ENCODE measurements around the gene SMCP. TPM values are rescaled to one million over a fixed set of nuclear protein-coding genes. Genes with fewer than 3 reads are reported as not detected.

SMCP gene
- total and polyA plus RNA-seq, 2 experiments from 2014 or later: not detected

DNA sequence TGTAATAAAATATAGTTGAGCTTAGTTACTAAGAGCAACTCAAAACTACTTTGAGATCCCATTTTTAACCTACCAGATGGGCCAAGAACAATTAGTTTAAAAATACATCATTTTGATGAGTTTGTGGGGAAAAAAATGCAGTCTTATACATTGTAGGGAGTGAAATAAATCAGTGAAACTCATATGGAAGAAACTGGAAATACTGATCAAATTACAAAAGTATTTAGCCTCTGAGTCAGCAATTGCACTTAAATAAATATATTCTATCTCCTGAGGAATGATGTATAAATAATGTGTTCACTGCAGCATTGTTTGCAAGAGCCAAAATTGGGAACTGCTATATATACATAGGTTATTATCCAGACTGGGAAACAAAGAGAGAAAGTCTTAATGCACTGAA is 4.6 kb upstream of the SMCP start:
- Mint-ChIP-seq H3K9me3 (no peaks in the 10 kb centered on the region; the same call in 2 of the 3 replicates), H3K4me3 (no peak overlapping the region)
- no peak for ATAC-seq

More for the DNA sequence above, 4.6 kb upstream of the SMCP start:
- DNase-seq (ENCODE audit: low spot score): no peak
- H3K27ac Mint-ChIP-seq: 0 out of 2 replicates have a peak overlapping the region, but pooled peaks have one; percentile 16
- H2AFZ ChIP-seq: no peak overlapping the region
- H3K4me1 ChIP-seq (ENCODE audit: insufficient read depth): no peaks in the 10 kb centered on the region
- H3K9me2 ChIP-seq (ENCODE audit: insufficient read depth): 0 out of 2 replicates have a peak, but pooled peaks cover 3% of the 10 kb centered on the region
- no peak overlapping the region for H3K4me2 ChIP-seq
- H3K27me3 ChIP-seq (ENCODE audit: insufficient read depth): no peaks in the 10 kb centered on the region
- TF ChIP-seq STAT1 (IDR thresholded peaks at IDR 0.05; ENCODE audit: unreplicated experiment): no peak
- TF ChIP-seq, protein P1, sequence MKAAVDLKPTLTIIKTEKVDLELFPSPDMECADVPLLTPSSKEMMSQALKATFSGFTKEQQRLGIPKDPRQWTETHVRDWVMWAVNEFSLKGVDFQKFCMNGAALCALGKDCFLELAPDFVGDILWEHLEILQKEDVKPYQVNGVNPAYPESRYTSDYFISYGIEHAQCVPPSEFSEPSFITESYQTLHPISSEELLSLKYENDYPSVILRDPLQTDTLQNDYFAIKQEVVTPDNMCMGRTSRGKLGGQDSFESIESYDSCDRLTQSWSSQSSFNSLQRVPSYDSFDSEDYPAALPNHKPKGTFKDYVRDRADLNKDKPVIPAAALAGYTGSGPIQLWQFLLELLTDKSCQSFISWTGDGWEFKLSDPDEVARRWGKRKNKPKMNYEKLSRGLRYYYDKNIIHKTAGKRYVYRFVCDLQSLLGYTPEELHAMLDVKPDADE (IDR thresholded peaks at IDR 0.05): no peak
- no peak for TF ChIP-seq ZNF114 (CRISPR knock-in tag; IDR thresholded peaks at IDR 0.05)
- TF ChIP-seq, protein P2, sequence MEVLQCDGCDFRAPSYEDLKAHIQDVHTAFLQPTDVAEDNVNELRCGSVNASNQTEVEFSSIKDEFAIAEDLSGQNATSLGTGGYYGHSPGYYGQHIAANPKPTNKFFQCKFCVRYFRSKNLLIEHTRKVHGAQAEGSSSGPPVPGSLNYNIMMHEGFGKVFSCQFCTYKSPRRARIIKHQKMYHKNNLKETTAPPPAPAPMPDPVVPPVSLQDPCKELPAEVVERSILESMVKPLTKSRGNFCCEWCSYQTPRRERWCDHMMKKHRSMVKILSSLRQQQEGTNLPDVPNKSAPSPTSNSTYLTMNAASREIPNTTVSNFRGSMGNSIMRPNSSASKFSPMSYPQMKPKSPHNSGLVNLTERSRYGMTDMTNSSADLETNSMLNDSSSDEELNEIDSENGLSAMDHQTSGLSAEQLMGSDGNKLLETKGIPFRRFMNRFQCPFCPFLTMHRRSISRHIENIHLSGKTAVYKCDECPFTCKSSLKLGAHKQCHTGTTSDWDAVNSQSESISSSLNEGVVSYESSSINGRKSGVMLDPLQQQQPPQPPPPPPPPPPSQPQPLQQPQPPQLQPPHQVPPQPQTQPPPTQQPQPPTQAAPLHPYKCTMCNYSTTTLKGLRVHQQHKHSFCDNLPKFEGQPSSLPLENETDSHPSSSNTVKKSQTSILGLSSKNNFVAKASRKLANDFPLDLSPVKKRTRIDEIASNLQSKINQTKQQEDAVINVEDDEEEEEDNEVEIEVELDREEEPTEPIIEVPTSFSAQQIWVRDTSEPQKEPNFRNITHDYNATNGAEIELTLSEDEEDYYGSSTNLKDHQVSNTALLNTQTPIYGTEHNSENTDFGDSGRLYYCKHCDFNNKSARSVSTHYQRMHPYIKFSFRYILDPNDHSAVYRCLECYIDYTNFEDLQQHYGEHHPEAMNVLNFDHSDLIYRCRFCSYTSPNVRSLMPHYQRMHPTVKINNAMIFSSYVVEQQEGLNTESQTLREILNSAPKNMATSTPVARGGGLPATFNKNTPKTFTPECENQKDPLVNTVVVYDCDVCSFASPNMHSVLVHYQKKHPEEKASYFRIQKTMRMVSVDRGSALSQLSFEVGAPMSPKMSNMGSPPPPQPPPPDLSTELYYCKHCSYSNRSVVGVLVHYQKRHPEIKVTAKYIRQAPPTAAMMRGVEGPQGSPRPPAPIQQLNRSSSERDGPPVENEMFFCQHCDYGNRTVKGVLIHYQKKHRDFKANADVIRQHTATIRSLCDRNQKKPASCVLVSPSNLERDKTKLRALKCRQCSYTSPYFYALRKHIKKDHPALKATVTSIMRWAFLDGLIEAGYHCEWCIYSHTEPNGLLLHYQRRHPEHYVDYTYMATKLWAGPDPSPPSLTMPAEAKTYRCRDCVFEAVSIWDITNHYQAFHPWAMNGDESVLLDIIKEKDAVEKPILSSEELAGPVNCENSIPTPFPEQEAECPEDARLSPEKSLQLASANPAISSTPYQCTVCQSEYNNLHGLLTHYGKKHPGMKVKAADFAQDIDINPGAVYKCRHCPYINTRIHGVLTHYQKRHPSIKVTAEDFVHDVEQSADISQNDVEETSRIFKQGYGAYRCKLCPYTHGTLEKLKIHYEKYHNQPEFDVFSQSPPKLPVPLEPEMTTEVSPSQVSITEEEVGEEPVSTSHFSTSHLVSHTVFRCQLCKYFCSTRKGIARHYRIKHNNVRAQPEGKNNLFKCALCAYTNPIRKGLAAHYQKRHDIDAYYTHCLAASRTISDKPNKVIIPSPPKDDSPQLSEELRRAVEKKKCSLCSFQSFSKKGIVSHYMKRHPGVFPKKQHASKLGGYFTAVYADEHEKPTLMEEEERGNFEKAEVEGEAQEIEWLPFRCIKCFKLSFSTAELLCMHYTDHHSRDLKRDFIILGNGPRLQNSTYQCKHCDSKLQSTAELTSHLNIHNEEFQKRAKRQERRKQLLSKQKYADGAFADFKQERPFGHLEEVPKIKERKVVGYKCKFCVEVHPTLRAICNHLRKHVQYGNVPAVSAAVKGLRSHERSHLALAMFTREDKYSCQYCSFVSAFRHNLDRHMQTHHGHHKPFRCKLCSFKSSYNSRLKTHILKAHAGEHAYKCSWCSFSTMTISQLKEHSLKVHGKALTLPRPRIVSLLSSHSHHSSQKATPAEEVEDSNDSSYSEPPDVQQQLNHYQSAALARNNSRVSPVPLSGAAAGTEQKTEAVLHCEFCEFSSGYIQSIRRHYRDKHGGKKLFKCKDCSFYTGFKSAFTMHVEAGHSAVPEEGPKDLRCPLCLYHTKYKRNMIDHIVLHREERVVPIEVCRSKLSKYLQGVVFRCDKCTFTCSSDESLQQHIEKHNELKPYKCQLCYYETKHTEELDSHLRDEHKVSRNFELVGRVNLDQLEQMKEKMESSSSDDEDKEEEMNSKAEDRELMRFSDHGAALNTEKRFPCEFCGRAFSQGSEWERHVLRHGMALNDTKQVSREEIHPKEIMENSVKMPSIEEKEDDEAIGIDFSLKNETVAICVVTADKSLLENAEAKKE (CRISPR knock-in tag; IDR thresholded peaks at IDR 0.05): no peak
- no peak for TF ChIP-seq CREB1 (CRISPR knock-in tag; IDR thresholded peaks at IDR 0.05; ENCODE audit: low read depth)
- no peak for TF ChIP-seq ZNF331 (CRISPR knock-in tag; IDR thresholded peaks at IDR 0.05; ENCODE audit: low read depth)
- TF ChIP-seq NANOG (IDR thresholded peaks at IDR 0.05; ENCODE audit: borderline replicate concordance): no peak
- TF ChIP-seq JUNB (IDR thresholded peaks at IDR 0.05; ENCODE audit: unreplicated experiment): no peak
- TF ChIP-seq EZH2 (IDR thresholded peaks at IDR 0.05; ENCODE audit: low read depth, unreplicated experiment): no peak
- TF ChIP-seq, protein P3, sequence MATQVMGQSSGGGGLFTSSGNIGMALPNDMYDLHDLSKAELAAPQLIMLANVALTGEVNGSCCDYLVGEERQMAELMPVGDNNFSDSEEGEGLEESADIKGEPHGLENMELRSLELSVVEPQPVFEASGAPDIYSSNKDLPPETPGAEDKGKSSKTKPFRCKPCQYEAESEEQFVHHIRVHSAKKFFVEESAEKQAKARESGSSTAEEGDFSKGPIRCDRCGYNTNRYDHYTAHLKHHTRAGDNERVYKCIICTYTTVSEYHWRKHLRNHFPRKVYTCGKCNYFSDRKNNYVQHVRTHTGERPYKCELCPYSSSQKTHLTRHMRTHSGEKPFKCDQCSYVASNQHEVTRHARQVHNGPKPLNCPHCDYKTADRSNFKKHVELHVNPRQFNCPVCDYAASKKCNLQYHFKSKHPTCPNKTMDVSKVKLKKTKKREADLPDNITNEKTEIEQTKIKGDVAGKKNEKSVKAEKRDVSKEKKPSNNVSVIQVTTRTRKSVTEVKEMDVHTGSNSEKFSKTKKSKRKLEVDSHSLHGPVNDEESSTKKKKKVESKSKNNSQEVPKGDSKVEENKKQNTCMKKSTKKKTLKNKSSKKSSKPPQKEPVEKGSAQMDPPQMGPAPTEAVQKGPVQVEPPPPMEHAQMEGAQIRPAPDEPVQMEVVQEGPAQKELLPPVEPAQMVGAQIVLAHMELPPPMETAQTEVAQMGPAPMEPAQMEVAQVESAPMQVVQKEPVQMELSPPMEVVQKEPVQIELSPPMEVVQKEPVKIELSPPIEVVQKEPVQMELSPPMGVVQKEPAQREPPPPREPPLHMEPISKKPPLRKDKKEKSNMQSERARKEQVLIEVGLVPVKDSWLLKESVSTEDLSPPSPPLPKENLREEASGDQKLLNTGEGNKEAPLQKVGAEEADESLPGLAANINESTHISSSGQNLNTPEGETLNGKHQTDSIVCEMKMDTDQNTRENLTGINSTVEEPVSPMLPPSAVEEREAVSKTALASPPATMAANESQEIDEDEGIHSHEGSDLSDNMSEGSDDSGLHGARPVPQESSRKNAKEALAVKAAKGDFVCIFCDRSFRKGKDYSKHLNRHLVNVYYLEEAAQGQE (IDR thresholded peaks at IDR 0.05; ENCODE audit: unreplicated experiment): no peak
- TF ChIP-seq, protein P4, sequence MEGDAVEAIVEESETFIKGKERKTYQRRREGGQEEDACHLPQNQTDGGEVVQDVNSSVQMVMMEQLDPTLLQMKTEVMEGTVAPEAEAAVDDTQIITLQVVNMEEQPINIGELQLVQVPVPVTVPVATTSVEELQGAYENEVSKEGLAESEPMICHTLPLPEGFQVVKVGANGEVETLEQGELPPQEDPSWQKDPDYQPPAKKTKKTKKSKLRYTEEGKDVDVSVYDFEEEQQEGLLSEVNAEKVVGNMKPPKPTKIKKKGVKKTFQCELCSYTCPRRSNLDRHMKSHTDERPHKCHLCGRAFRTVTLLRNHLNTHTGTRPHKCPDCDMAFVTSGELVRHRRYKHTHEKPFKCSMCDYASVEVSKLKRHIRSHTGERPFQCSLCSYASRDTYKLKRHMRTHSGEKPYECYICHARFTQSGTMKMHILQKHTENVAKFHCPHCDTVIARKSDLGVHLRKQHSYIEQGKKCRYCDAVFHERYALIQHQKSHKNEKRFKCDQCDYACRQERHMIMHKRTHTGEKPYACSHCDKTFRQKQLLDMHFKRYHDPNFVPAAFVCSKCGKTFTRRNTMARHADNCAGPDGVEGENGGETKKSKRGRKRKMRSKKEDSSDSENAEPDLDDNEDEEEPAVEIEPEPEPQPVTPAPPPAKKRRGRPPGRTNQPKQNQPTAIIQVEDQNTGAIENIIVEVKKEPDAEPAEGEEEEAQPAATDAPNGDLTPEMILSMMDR (conservative IDR thresholded peaks at IDR 0.05; ENCODE audit: low read depth in 2 of 2): no peak
- no peak for TF ChIP-seq POLR2AphosphoS5 (IDR thresholded peaks at IDR 0.05; ENCODE audit: low read depth)
- TF ChIP-seq EZH2phosphoT487 (IDR thresholded peaks at IDR 0.05; ENCODE audit: unreplicated experiment): no peak
- no peak overlapping the region for H3K27ac ChIP-seq (ENCODE audit: low read depth)
- H3K79me2 ChIP-seq (replicated peaks; ENCODE audit: insufficient read depth): no peaks in the 10 kb centered on the region
- H3K27me3 Mint-ChIP-seq (ENCODE audit: insufficient read depth, low read depth, poor library complexity): peaks cover 2% of the 10 kb centered on the region
- no peaks in the 10 kb centered on the region for H4K20me1 ChIP-seq (replicated peaks; ENCODE audit: insufficient read depth)
- H3K36me3 ChIP-seq (ENCODE audit: insufficient read depth): no peaks in the 10 kb centered on the region
- no peaks in the 10 kb centered on the region for H3K4me1 Mint-ChIP-seq
- no peak overlapping the region for H3K4me3 ChIP-seq
- no peaks in the 10 kb centered on the region for H3F3A ChIP-seq (replicated peaks; ENCODE audit: low read depth)
- H3K36me3 Mint-ChIP-seq (ENCODE audit: low read depth): peaks cover under 1% of the 10 kb centered on the region; the same call in 1 of the 3 replicates
